HUES6 (cell line): Measurements from ENCODE around the gene C1orf210.

Experiments
- H3K27ac ChIP-seq: 2 replicates; pipeline ENCODE4 v1.7.0; 2013; ENCODE audit warnings: low read depth, mild to moderate bottlenecking, low read length, inconsistent platforms
- H3K27me3 ChIP-seq: 2 replicates; pipeline ENCODE4 v1.6.1; 2013; ENCODE audit warnings: low read length; ENCODE audit not compliant: control insufficient read depth, insufficient read depth
- H3K36me3 ChIP-seq: 2 replicates; pipeline ENCODE4 v1.6.1; 2013; ENCODE audit warnings: low read length; ENCODE audit not compliant: control insufficient read depth, insufficient read depth
- H3K4me1 ChIP-seq: 2 replicates; pipeline ENCODE4 v1.6.1; 2013; ENCODE audit warnings: low read length; ENCODE audit not compliant: control insufficient read depth, insufficient read depth
- H3K4me3 ChIP-seq: 2 replicates; pipeline ENCODE4 v1.5.1; 2013; ENCODE audit warnings: low read depth, low read length
- H3K9ac ChIP-seq: one replicate; pipeline ENCODE4 v1.6.1; 2013; ENCODE audit warnings: mild to moderate bottlenecking, low read length
- H3K9me3 ChIP-seq: 2 replicates; pipeline ENCODE4 v1.6.1; 2013; ENCODE audit warnings: low read depth, low read length; ENCODE audit not compliant: control insufficient read depth, insufficient read depth

Gene C1orf210

DNA sequence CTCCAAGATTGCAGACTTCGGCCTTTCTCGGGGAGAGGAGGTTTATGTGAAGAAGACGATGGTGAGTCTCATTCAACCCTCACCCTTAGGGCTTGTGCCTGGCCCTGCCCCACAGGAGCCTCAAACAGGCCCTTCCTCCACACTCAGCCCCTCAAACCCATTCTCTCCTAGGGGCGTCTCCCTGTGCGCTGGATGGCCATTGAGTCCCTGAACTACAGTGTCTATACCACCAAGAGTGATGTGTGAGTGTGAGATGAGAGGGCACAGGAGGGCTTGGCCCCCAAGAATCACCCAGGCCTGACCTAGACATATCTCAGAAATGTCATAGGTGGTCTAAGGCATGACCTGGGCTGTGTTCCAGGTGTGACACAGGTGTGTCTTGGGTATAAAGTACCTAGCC, 33.9 kb upstream of the C1orf210 start:
- no peaks in the 10 kb centered on the region for H3K36me3 ChIP-seq
- H3K4me1 ChIP-seq = no peaks in the 10 kb centered on the region
- H3K27me3 ChIP-seq = no peaks in the 10 kb centered on the region
- H3K4me3 ChIP-seq = no peak overlapping the region
- no peak overlapping the region for H3K9ac ChIP-seq
- no peak overlapping the region for H3K27ac ChIP-seq
- no peaks in the 10 kb centered on the region for H3K9me3 ChIP-seq

- no peak overlapping the region for H3K4me3 ChIP-seq
- H3K27me3 ChIP-seq = no peaks in the 10 kb centered on the region
- no peak overlapping the region for H3K27ac ChIP-seq
- H3K9me3 ChIP-seq = no peaks in the 10 kb centered on the region
- H3K36me3 ChIP-seq = no peaks in the 10 kb centered on the region
- H3K9ac ChIP-seq = no peak overlapping the region
- H3K4me1 ChIP-seq = no peaks in the 10 kb centered on the region
Observed at GRCh38 chr1:43318831-43319230, 33.5 kb upstream of the C1orf210 start.

- H3K27me3 ChIP-seq = no peaks in the 10 kb centered on the region
- no peaks in the 10 kb centered on the region for H3K36me3 ChIP-seq
- H3K9me3 ChIP-seq = no peaks in the 10 kb centered on the region
- no peak overlapping the region for H3K4me3 ChIP-seq
- no peaks in the 10 kb centered on the region for H3K4me1 ChIP-seq
- no peak overlapping the region for H3K9ac ChIP-seq
- H3K27ac ChIP-seq = no peak overlapping the region
Observed at GRCh38 chr1:43317817-43318471, 32.6 kb upstream of the C1orf210 start.

DNA sequence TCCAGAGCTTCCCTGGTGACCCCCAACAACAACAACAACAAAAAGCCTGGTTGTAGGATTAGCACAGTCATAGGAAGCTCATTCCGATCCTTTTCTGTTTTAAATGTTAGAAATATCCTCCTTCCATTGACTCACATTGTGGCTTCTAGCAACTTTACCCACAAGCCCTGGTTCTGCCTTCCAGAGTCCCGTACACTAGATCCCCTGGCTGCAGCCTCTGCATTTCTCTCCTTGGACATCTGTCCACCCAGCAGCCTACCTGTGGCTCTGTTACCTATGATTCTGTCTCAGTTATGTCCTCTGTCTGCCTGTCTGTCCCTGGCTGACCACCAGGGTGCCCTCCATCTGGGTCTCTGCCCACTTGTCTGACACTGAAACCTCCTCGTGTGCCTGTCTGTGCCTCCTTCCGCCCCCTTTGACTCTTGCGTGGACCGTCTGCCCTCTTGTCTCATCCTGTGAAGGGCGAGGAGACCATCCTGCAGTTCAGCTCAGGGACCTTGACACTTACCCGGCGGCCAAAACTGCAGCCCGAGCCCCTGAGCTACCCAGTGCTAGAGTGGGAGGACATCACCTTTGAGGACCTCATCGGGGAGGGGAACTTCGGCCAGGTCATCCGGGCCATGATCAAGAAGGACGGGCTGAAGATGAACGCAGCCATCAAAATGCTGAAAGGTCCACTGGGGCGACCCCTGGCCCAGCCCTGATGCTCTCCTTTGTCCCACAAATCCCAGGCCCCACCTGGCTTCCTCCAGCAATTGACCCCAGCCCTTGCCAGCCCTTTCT, 31.5 kb upstream of the C1orf210 start:
- Histone ChIP-seq H3K9ac (no peak overlapping the region), H3K9me3 (no peaks in the 10 kb centered on the region), H3K27me3 (no peaks in the 10 kb centered on the region), H3K36me3 (no peaks in the 10 kb centered on the region), H3K27ac (no peak overlapping the region), H3K4me3 (no peak overlapping the region), H3K4me1 (no peaks in the 10 kb centered on the region)

DNA sequence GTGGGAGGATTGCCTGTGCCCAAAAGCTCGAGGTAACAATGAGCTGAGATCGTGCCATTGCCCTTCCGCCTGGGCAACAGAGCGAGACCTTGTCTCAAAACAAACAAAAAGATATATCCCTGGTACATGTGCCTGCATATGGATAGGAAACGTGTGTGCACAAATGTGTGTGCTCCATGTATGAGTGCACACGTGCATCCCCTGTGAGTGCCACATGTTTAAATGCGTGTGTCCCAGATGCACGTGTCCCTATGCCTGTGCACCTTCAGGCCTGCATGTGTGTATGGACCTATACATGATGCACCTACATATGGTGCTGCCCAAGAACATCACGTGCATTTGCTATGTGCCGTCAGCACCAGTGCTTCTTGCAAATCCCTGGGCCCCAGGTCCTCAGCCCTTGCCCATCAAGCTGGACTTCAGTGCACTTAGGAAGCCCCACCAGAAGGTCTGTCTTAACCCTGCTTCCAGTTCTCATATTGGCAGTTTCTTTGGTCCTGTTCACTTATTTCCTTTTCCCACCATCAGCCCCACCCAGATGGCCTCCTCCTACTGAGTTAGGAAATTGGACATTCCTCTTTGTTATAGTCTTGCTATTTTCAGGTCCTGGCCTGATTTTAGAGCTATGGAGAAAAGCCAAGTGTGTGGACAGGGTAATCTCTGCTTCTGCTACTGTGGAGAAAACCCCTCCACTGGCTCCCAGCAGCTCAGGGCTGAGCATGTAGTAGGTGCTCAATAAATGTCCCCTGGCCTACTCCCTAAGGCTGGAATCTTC, 30.8 kb upstream of the C1orf210 start:
- Histone ChIP-seq H3K4me3 (no peak overlapping the region), H3K9me3 (no peaks in the 10 kb centered on the region), H3K36me3 (no peaks in the 10 kb centered on the region), H3K27ac (no peak overlapping the region), H3K9ac (no peak overlapping the region), H3K4me1 (no peaks in the 10 kb centered on the region), H3K27me3 (no peaks in the 10 kb centered on the region)

GRCh38 chr1:43315481-43315880, 30.1 kb upstream of the C1orf210 start:
- Histone ChIP-seq H3K36me3 (no peaks in the 10 kb centered on the region), H3K9ac (no peak overlapping the region), H3K27ac (no peak overlapping the region), H3K9me3 (no peaks in the 10 kb centered on the region), H3K27me3 (no peaks in the 10 kb centered on the region), H3K4me1 (no peaks in the 10 kb centered on the region), H3K4me3 (no peak overlapping the region)

GRCh38 chr1:43314233-43314632, 28.9 kb upstream of the C1orf210 start:
- no peak overlapping the region for H3K27ac ChIP-seq
- H3K4me3 ChIP-seq = no peak overlapping the region
- H3K27me3 ChIP-seq = no peaks in the 10 kb centered on the region
- H3K4me1 ChIP-seq = no peaks in the 10 kb centered on the region
- H3K9ac ChIP-seq = no peak overlapping the region
- no peaks in the 10 kb centered on the region for H3K9me3 ChIP-seq
- no peaks in the 10 kb centered on the region for H3K36me3 ChIP-seq

DNA sequence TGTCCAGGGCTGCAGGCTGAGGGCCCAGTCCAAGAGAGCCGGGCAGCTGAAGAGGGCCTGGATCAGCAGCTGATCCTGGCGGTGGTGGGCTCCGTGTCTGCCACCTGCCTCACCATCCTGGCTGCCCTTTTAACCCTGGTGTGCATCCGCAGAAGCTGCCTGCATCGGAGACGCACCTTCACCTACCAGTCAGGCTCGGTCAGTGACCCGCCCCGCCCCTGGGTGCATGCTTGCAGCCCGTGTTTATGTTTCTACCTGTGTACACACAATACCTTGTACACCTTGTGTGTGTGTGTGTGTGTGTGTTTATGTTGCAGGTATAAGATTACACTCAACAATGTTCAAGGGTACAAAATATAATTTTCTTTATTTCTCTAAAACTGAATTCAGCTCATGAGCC, 28.4 kb upstream of the C1orf210 start:
- Histone ChIP-seq H3K4me3 (no peak overlapping the region), H3K36me3 (no peaks in the 10 kb centered on the region), H3K9ac (no peak overlapping the region), H3K27me3 (no peaks in the 10 kb centered on the region), H3K27ac (no peak overlapping the region), H3K9me3 (no peaks in the 10 kb centered on the region), H3K4me1 (no peaks in the 10 kb centered on the region)

DNA sequence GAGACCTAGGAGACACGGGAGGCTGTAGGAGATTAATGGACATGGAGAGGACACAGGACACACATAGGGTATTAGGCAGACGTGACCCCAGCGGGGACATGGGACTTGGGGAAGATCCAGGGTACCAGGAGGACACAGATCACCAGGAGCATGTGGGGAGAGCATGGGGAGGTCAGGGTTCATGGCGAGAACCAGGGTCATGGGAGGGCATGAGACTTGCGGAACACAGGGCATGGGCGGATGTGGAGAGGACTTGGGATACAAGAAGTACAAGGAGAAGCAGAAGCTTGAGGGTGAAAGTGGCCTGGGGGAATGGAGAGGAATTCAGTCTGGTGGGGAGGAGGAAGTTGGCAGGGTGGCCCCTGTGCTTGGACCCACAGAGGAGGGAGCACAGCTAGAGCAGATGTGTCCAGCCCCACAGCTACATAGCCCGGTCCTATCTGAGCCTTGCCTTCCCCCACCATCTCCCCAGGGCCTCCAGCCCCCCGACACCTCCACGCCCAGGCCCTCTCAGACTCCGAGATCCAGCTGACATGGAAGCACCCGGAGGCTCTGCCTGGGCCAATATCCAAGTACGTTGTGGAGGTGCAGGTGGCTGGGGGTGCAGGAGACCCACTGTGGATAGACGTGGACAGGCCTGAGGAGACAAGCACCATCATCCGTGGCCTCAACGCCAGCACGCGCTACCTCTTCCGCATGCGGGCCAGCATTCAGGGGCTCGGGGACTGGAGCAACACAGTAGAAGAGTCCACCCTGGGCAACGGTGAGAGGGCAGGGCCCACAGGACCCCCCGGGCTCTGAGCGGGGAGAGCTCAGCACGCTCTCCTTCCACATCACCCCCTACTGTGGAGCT, 27.5 kb upstream of the C1orf210 start:
- H3K27me3 ChIP-seq = no peaks in the 10 kb centered on the region
- no peak overlapping the region for H3K4me3 ChIP-seq
- no peaks in the 10 kb centered on the region for H3K36me3 ChIP-seq
- H3K9me3 ChIP-seq = no peaks in the 10 kb centered on the region
- H3K9ac ChIP-seq = no peak overlapping the region
- no peaks in the 10 kb centered on the region for H3K4me1 ChIP-seq
- H3K27ac ChIP-seq = no peak overlapping the region

GRCh38 chr1:43312212-43312623, 26.8 kb upstream of the C1orf210 start:
- Histone ChIP-seq H3K4me3 (no peak overlapping the region), H3K36me3 (no peaks in the 10 kb centered on the region), H3K4me1 (no peaks in the 10 kb centered on the region), H3K9ac (no peak overlapping the region), H3K27me3 (no peaks in the 10 kb centered on the region), H3K27ac (no peak overlapping the region), H3K9me3 (no peaks in the 10 kb centered on the region)
